Right hindlimb (tissue), 1 donor: ENCODE data around the gene LMF1.

Experiments used
- DNase-seq: peaks from one replicate; pipeline ENCODE4 v3.0.0-alpha.2; 2018

Gene LMF1

DNA sequence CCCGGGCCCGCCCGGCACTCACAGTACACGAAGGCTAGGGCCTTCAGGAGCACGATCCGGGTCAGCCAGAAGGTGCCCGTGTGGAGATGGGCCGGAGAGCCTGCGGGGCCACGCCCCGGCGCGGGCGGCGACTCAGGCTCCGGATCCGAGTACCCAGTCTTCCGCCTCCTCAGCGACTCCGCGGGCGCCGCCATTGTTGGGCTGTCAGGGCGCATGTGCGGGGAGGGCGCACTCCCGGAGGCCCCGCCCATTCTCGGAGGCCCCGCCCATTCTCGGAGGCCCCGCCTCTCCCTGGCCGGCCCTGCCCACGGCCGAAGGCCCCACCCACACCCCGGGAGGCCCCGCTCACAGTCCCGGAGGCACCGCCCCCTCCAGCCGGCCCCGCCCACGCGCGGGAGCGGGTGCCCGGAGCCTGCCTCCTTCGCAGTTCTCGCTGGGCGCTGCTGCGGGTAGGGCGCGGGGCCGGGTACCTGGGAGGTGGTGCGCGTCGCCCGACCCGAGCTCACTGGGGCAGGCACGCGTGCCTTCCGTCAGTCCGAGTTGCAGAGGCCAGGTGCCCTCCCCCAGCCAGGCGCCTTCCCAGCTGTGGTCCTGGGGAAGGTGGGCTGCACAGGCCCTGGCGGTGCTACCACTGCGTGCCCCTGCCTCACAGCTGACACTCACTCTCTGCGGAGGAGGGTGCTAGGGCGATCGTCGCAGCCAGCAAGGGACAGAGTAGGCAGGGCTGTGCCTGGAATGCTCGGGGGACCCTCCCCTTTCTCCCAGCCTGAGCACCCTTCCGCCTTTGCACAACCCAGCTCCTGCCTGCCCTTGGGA is at the start of gene LMF1:
LMF1 (minus strand) TSS at position 219 of the 816 bp plus-strand sequence; CDS start at position 215, 4 bp downstream.
- DNase-seq: peak; percentile 96

- DNase-seq: no peak
These were observed 49.3 kb upstream of the LMF1 start for GRCh38 chr16:1020091-1020399.

DNA sequence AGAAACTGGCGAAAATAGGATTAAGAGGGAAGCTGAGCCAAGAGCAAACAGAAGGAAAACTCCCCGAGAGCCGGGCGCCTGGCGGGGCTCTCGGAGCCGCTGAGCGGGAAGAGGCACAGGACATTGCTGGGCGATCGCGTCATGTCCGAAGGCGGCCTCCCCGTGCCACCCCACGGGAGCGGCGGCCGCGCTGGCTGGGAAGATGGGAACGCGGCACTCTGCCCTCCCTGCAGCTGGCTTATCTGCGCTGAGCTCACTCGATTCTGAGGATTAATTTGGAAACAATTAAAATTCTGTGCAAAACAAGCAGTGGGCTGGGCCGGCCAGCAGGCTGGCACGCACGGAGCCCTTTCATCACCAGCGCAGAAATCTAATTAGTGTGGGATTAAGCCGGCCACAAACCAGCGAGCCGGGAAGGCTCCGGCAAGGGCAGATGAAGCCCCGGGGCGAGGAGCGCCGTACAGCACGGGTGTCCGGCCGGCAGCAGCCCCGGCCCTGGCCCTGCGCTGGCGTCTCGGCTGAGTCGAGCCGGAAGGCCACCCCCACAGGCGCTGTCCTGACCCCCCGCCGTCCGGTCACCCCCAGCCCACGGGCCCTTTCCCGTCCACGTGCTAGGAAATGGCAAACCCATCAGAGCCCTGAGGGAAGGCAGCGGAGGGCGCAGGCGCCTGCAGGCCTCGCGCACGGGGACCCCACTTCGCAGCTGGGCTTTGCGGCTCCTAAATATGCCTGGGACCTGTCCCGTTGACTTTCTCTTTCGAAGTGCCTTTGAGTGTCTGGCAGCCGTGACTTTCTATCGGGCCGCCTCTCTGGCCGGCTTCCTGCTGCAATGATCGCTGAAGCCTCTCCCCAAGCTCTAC is 48.7 kb upstream of the LMF1 start:
- DNase-seq: peak; percentile 83

DNA sequence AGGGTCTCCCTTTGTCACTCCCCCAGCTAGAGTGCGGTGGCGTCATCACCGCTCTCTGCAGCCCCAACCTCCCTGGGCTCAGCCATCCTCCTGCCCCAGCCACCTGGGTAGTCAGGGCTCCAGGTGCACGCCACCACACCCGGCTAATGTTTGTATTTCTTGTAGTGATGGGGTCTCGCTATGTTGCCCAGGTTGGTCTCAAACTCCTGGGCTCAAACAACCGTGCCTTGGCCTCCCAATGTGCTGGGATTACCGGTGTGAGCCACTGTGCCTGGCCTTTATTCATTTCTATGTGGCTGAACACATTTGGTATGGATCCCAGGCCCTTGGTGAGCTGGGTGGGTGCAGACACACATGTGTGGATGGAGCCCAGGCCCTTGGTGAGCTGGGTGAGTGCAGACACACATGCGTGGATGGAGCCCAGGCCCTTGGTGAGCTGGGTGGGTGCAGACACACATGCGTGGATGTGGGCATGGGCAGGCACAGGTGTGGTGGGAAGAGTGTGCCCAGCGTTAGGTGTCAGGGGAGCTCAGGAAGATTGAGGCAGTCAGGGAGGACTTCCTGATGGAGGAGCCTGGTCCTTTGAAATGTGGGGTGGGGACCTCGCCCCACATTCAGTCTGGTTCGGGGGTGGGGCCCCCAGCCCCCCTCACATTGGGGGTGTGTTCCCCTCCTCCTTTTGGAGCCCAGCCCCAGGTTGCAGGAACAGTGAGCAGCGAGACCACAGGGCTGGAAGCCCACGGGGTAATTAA is 47.8 kb upstream of the LMF1 start:
- no peak for DNase-seq

GRCh38 chr16:1014771-1015495 is 44.1 kb upstream of the LMF1 start:
- DNase-seq: no peak

- DNase-seq: no peak
These were observed 43.4 kb upstream of the LMF1 start for GRCh38 chr16:1014221-1014620.

DNA sequence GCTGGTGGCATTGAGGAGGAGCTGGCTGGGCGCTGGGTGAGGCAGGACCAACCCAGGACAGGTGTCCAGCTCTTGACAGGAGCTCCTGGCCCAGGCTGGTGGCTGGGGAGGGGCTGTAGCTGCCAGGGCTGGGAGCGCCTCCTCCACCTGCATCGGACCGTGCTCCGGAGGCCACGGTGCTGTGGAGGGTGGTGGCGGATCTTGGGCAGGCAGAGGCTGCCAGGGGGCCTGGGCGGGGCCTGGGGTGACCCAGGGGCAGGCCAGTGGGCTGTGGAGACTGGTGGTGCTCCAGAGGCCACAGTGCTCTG is 42.8 kb upstream of the LMF1 start:
- no peak for DNase-seq

- no peak for DNase-seq
These were observed 42.2 kb upstream of the LMF1 start for GRCh38 chr16:1012722-1013592.

DNA sequence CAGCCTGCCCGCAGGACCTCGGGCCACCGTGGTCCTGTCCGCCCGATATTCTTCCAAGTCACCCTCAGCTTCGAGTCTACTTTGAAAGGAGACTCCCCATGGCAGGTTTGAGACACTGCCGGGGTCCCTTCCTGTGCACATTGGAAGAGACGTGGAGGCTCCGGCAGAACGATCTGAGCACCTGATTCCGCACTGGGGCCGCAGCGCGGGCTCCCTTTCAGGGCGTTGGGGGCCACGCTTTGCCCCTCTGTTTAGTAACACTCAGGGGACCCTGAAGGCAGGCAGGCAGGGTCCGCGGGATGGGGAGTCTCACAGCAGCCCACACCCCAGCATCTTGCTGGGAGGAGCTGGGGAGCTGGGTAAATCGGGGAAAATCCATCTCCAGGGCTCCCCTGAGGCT is 41.4 kb upstream of the LMF1 start:
- DNase-seq: no peak

DNA sequence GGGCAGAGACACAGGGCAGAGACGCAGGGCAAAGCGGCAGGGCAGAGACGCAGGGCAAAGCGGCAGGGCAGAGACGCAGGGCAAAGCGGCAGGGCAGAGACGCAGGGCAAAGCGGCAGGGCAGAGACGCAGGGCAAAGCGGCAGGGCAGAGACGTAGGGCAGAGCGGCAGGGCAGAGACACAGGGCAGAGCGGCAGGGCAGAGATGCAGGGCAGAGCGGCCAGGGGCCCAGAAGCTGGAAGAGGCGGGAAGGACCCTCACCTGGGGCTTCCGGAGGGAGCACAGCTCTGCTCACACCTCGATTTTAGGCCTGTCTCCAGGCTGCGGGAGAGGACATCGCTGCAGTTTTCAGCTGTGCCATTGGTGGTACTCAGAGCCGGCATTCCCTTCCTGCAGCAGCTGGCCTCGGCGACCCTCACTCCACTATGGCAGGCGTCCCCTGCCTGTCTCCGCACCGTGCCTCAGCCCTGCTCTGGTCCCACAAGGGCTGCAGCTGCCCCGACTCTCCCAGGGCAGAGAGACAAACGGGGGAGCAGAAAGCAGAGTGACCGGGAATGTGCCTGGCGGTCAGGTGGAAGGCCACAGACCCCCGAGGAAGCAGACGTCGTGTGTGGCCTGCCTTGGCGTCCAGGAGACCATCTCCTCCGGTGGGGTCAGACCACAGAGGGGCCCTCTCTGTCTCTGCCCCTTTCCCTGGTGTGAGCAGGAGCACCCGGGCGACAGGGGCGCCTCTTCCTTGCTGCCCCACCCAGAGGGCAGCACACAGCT is 40.7 kb upstream of the LMF1 start:
- no peak for DNase-seq

GRCh38 chr16:1010815-1011214 is 40.0 kb upstream of the LMF1 start:
- DNase-seq: no peak

GRCh38 chr16:1010251-1010650 is 39.5 kb upstream of the LMF1 start:
- no peak for DNase-seq

DNA sequence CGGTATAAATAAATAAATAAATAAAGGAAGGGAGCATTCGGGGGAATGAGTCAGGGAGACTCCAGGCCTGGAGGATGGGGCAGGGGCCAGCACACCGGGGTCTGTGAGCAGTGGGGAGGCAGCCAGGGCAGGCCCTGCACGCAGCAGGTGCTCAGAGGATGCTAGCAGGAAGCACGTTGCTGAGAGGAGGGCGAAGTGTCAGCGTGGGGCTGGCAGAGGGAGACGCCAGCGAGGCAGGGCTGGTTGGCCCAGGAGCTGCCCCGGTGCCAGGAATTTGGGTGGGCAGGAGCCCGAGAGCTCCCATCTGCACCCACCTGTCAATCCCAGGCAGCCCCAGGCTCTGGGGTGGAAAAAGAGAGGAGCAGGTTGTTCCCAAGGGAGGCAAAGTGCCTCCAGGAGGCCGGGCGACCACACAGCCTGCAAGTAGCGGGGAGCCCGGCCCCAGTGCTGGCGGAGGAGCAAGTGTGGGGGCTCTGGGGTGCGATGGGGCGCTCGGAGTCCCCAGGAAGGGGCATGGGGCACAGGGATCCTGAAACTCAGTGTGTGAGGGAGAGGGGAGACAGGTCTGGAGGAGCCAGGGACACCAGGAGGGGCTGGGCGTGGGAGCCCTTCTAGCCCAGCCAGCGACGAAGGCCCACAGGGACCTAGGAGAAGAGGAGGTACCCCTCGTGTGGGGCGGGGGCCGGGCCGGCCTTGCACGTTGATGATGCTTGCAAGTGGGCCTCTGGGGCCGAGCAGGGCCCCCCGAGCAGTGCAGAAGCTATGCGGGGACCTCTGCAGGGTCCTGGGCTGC is 38.8 kb upstream of the LMF1 start:
- DNase-seq: no peak

DNA sequence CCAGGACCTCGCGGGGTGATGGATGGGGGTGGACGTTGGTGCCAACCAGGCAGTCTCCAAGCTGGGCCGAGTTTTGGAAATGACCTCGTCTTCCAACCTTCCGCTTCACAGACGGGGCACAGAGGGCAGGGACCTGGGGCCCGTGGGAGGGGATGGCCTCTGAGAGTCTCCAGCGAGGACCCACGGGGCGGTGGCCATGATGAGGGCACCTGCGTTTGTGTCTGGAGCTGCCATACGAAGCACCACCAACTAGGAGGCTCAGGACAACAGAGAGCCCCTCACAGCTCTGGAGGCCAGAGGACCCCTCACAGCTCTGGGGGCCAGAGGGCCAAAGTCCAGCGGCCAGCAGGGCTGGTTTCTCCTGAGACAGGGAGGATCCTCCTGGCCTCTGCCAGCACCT is 37.3 kb upstream of the LMF1 start:
- no peak for DNase-seq

DNA sequence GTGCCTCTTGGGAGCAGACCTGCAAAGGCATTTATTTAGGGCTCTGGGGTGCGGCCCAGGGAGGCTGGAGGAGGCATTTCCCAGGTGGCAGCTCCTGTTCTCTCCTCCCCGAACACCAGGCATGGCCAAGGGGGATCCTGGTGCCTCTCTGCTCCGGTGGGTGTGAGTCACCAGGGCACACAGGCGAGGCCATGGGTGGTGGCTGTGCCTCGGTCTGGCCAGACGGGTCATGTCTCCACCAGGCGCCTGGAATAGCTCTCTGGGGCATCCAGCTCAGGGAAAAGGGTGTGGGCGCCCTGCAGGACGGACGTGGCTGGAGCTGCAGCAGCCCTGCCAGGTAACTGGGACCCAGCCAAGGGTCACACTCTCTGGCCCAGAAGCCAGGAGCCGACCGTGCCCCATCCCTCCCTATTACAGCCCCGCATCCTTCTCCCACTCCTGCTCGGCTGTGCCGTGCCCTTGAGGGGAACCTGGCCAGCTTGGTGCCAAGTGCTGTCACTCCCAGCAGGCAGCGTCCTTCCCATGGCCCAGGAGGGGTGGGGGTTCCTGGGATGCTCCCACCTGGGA is 36.6 kb upstream of the LMF1 start:
- DNase-seq: no peak

DNA sequence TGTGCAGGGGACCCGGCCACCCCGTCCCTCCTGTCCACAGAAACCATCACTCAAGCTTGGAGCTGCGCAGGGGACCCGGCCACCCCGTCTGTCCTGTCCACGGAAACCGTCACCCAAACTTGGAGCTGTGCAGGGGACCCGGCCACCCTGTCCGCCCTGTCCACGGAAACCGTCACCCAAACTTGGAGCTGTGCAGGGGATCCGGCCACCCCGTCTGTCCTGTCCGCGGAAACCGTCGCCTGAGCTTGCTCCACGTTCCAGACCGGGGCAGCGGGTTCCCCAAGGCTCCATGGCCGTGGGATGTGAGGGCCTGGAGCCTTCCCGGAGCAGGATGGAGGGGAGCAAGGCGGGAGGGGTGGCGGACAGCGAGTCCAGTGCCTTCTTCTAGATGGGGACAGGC is 36.0 kb upstream of the LMF1 start:
- DNase-seq: no peak

DNA sequence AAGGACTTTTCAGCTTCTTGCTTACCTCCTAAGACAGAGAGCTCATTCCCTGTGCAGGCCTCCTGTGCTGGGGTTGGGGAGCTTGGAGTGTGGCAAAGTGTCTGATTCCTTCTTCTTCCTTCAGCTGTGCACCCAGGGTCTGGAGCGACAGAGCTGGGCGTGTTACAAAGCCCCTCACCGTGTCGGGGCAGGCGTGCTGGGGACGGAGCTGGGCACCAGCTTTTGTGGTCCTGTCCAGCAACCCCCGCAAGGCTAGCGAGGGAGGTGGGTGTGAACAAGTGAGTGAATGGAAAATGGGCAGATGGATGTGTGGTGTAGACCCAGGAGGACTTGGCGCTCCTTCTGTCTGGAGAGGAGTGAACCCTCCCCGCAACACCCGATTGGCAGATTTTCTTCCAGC is 34.5 kb upstream of the LMF1 start:
- no peak for DNase-seq

GRCh38 chr16:1003391-1004347 is 32.9 kb upstream of the LMF1 start:
- no peak for DNase-seq
